Hematopoietic multipotent progenitor cell treated with erythropoietin and hydrocortisone succinate and interleukin-3 and kit ligand, for 4 days (in vitro differentiated cells): ENCODE data around the gene PRXL2A.
"Not testable (repeated sequence)": the region's sequence is repeated elsewhere in the genome, so short reads cannot be mapped to it uniquely, and the experiment has no call there.

Source experiments
- DNase-seq: peaks from one replicate; pipeline ENCODE4 v3.0.0-alpha.2; 2015

PRXL2A gene, protein sequence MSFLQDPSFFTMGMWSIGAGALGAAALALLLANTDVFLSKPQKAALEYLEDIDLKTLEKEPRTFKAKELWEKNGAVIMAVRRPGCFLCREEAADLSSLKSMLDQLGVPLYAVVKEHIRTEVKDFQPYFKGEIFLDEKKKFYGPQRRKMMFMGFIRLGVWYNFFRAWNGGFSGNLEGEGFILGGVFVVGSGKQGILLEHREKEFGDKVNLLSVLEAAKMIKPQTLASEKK

DNA sequence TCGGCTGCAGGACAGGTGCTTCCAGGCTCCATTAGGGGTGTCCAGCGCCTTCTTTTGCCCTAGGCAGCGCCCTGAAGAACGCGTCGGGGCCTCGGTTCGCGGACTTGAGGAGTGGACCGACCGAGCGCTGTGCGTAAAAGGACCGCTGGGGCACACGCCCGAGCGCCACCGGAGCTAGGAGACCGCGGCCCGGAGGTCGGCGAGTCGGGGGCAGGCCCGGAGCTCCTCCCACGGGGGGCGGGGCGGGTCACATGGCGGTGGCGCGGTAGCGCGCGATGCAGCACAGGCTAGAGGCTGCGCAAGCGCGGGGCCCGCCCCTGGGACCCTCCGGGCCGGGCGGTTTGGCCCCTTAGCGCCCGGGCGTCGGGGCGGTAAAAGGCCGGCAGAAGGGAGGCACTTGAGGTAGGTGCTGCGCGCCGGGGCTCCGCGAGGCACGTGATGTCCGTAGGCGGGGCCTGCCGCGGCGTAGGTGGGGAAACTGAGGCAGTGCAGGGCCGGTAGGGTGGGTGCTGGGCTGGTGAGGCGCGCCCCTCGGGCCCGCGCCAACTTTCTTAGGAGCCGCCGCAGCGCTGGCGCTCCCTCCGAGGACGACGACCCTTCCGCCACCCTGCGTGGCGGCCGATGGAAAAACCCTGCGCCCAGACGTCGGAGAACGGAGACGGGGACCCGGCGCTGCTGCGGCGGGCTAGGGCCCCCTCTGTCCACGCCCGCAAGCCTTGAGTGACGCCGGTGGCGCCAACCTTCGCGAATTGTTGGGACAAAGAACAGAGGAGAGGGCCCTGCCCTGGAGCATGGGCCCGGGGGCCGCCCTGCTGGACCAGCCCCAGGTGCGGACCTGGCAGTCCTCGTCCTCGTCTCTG lies at the start of gene PRXL2A:
Gene PRXL2A (plus strand): TSS at position 310 of the 860 bp plus-strand sequence. CDS start 11,917 bp downstream, outside the sequence.
- peak; percentile 92 for DNase-seq

GRCh38 chr10:80358925-80359324 lies 49.4 kb upstream of the PRXL2A start:
- not testable (repeated sequence) for DNase-seq

DNA sequence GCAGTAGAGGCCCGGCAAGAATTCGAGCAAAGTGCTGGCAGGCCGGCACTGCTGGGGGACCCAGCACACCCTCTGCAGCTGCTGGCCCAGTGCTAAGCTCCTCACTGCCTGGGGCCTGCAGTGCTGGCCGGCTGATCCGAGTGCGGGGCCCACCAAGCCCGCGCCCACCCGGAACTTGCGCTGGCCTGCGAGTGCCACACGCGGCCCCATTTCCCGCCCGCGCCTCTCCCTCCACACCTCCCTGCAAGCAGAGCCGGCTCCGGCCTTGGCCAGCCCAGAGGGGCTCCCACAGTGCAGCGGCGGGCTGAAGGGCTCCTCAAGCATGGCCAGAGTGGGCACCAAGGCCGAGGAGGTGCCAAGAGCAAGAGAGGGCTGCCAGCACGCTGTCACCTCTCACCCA lies 48.7 kb upstream of the PRXL2A start:
- no peak for DNase-seq

DNA sequence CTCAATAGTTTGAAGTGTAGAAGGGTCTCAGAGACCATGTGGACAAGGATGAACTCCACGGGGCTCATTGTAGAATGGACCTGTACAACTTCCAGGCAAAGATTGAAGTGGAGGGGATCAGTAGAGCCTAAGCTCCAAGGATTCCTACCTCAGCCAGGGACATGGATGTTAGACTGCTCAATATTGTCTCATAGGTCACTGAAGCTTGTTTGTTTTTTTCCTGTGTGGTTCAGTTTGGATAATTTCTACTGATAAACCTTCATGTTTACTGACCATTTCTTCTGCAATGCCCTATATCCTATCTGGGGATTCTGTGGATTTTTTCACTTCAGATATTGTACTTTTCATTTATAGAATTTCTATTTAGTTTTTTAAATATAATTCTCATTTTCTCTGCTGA lies 42.8 kb upstream of the PRXL2A start:
- no peak for DNase-seq

DNA sequence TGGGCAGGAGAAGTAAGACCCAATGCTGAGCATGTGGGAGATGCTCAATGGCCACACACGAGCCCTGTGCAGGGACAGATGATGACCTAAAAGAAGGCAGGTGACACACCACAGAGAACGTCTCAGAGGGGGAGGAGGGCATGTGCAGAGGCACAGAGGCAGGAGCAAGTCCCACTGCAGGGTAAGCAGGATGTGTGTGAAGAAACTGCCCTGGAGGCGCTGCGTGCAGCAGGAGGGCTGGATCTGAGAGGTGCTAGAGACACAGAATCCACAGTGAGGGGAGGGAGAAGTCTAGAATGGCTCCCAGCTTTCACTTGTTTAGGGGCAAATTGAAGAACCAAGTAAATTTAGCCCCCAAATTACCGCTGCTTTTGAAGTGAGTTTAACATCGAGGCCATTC lies 36.9 kb upstream of the PRXL2A start:
- DNase-seq: no peak

- DNase-seq: no peak
Measured at GRCh38 chr10:80372675-80373074, 35.7 kb upstream of the PRXL2A start.

DNA sequence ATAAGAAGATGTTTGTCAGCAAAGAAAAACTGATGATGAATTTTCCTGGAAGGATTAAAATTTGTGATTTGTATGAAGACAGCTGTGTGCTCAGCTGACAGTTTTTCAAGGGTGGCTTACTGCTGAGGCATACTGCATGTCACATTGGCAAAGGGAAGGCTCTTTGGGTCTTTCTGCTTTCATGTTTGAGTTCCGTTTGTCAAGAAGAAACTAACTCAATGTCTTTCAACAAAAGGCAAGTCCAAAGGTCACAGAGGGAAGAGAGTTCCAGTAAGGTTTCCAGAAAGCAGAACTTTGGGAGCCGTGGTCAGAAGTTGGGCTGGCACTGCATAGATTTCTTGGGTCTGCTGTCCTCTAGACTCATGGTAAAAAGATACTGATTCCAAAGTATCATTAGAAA lies 34.8 kb upstream of the PRXL2A start:
- no peak for DNase-seq

DNA sequence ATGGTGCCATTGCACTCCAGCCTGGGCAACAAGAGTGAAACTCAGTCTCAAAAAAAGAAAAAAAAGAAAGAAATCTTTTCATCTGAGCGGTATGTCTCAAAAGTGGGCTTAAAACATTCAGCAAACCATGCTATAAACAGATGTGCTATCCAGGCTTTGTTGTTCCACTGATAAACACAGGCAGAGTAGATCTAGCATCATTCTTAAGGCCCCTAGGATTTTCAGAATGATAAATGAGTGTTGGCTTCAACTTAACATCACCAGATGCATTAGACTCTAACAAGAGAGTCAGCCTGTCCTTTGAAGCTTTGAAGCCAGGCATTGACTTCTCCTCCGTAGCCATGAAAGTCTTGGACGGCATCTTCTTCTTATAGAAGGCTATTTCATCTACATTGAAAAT lies 28.6 kb upstream of the PRXL2A start:
- no peak for DNase-seq

- DNase-seq: no peak
Measured at GRCh38 chr10:80380185-80380584, 28.2 kb upstream of the PRXL2A start.

DNA sequence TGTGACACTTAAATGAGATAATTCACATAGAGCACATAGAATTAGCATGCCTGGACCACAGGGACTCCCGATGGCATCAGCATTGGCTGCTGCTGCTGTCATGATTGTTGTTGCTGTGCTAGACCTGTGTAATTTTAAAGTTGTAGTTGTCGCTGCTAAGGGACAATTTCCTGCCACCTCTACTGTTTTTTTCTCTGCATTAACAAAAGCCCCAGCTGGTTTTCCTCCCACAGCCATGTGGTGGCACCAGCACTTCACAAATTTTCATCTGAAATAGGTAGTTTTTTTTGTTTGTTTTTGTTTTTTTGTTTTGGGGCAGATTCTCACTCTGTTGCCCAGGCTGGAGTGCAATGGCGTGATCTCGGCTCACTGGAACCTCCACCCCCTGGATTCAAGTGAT lies 25.4 kb upstream of the PRXL2A start:
- DNase-seq: peak; percentile 83

DNA sequence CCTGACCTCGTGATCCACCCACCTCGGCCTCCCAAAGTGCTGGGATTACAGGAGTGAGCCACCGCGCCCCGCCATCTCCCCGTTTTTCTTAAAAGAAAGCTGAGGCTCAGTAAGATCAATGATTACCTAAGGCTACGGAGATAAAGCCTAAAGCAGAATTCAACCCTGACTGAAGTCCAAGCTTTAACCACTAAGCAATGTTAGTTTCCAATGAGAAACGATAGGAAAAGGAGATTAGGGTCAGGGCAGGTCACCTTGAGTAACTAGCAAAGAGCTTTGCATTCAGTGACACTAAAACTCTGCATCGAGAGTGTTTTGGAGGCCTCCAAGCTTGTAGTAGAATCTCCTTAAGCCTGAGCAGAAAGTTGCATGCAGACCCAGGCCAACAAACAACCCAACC lies 17.6 kb upstream of the PRXL2A start:
- no peak for DNase-seq

DNA sequence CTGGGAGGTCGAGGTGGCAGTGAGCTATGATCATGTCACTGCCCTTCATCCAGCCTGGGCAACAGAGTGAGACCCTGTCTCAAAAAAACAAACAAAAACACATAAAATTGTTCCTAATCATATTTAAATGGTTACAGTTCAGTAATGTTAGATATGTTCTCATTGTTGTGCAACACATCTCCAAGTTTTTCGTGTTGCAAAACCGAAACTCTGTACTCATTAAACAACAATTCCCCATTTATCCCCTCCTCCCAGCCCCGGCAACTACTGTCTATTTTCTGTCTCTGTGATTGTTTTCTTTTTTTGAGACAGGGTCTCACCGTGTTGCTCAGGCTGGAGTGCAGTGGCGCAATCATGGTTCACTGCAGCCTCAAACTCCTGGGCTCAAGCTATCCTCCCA lies 16.1 kb upstream of the PRXL2A start:
- no peak for DNase-seq

DNA sequence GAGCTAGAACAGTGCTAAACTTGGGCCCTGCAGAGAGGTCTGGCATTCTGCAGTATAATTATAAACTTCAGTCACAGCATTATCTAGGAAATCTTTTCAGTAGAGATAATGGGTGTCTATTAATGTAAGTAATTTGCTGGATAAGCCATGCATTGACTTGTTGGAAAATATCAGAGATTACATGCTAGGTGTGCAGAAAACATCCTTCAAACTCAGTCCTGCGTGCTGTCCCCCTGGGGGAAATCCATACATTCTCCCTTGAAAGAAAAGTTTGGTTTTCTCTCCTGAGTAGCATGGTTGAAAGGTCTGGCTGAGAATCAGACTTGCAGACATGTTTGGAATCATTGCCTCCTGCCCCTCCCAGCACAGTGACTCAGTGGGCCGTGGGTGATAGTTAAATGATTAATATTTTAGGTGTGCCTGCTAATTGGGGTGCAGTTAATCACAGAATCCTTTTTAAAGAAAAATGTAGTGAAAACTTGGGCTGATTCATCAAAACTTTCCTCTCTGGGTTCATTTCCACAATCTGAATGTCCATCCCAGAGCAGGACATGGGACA lies 13.9 kb upstream of the PRXL2A start:
- no peak for DNase-seq

DNA sequence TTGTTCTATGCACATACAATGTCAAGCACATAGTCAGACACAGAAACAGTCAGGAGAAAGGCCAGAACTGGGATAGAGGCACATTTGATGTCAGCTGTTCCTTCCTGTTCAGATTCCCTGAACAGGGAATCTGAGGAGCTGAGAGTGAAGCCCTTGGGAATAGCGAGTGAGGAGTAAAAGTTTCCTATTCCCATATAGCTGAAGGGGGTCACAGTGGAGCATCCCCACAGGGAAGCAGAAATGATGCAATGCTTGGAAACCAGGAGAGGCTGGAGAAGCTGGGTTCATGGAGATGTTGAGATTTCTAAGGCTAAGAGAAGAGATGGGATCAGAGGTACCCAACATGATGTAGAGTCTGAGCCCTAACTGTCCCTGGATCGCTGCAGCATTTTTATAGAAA lies 11.3 kb upstream of the PRXL2A start:
- no peak for DNase-seq

DNA sequence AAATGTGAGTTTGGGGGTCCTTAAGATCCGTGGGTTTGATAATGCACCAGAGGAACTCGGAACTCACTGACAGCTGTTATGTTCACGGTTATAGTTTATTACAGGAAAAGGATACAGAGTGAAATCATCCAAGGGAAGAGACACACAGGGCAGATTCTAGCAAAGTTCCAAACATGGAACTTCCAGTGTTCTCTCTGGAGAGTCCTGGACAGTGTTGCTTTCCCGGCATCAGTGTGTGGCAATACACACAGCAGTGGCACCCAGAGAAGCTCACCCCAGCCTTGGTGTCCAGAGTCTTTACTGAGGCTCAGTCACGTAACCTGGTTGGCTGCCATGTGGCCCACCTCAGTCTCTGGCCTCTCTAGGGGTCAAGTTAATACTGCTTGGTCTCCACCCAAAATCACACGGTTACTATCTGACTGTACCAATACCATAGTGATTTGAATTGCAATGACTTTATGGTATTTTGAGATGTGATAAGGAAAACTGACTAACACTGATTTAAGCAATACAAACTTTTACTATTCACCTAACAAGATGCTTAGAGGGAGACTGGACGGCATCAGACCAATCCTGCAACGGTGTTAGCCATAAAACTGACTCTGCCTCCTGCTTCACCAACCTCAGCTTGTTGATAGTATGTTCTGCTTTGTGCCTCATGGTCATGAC lies 8.1 kb upstream of the PRXL2A start:
- no peak for DNase-seq

- no peak for DNase-seq
Measured at GRCh38 chr10:80405035-80405434, 3.3 kb upstream of the PRXL2A start.

- DNase-seq: no peak
Measured at GRCh38 chr10:80405626-80406025, 2.7 kb upstream of the PRXL2A start.

- DNase-seq: no peak
Measured at GRCh38 chr10:80406204-80406603, 2.1 kb upstream of the PRXL2A start.

- DNase-seq: peak; percentile 53
Measured at GRCh38 chr10:80407812-80408241, 524 bp upstream of the PRXL2A start.

DNA sequence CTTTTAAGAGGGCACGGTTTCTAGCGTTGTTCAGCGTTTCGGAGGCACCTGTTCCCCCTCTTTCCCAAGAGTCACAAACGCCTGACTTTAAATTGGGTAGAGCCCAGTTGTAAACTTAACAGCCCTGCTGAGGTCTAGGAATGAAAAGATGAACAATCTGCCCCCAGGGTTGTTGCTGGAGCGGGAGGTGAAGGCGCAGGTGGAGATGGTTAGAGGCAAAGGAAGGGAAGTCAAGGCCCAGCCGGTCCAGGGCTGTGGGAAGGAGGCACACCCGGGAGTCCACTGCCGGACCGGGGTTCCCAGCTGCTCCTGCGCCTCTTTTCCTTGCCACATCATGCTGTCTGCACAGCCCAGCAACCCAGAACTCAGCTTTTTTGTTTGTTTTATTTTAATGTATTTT lies 770 bp downstream of the PRXL2A start:
- DNase-seq: no peak

DNA sequence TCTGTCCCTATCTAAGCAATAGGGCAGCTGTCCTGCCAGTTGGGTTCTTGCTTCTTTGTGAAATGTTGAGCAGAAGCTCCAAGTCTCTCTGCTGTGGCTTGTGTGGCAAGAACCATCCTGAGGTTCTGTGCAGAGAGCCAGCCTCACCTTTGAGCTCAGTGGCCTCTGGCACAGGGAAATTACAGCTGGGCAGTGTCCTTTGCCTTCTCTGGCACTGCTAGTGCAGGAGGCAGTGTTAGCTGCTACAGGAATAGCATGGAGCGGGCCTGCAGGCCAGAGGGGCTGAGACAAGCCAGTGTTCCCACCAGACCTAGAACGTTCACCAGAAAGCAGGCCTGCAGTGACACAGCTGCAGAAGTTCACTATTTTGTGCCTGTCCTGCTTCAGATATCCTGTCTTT lies 1.8 kb downstream of the PRXL2A start:
- no peak for DNase-seq

DNA sequence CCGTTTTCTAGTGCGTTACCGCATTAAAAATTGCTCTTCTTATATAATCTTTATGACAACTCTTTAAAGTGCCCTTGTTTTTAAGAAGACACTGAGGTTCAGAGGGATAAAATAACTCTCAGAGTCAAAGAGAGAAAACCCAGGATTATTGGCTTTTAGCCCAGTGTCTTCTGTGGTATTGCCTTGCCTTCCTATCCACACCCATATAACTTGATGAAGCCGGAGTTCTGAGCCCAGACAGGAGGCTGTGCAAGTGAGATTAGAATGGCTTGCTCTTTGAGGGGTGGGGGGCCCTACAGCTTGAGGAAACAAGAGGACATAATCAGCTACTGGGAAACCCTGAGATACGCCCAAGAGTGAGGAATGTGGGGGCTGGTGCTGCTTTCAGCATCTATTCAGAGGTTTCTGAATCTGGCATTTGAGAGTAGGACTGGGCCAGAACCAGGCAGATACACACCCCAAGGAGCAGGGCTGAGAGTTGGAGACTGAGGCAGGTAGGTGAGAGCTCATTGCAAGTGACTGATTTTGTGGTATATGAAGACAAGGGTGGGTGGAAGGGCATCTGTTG lies 2.3 kb downstream of the PRXL2A start:
- DNase-seq: peak; percentile 96

GRCh38 chr10:80411267-80411668 lies 2.9 kb downstream of the PRXL2A start:
- no peak for DNase-seq
